GM19468 (cell line): ENCODE measurements around the gene EXOC6B.

Source experiments
- ATAC-seq: cut with Tn5 transposase; IDR thresholded peaks from one replicate; pipeline ENCODE4 v1.9.1; 2021; ENCODE audit warnings: mild to moderate bottlenecking, moderate library complexity, moderate number of reproducible peaks; ENCODE audit not compliant: unreplicated experiment; ENCODE audit errors: extremely low read depth

Gene EXOC6B

GRCh38 chr2:72747344-72747743 lies 78.5 kb downstream of the EXOC6B start:
- no peak for ATAC-seq

GRCh38 chr2:72745679-72746368 lies 80.0 kb downstream of the EXOC6B start:
- no peak for ATAC-seq

- ATAC-seq, result no peak
Observed at GRCh38 chr2:72744049-72744448, 81.8 kb downstream of the EXOC6B start.

DNA sequence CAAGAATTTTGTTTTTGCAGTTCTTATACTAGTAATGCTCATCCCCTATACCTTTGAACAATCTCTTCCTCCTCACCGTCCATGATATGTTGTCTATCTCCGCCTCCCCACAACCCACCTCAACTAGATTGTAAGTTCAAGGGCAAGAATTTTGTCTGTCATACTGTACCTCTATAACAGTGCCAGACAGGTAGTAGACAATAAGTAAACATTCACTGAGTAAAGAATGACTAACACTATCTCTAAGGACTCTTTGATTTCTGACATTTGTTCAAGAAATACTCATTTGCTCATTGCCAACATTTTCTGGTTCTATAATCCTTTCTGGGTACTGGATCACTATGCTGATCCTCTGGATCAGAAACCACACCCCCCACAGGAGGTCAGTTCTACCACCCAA lies 82.4 kb downstream of the EXOC6B start:
- ATAC-seq, result no peak

- ATAC-seq, result no peak
Observed at GRCh38 chr2:72738096-72738495, 87.7 kb downstream of the EXOC6B start.

- ATAC-seq, result no peak
Observed at GRCh38 chr2:72734432-72734831, 91.4 kb downstream of the EXOC6B start.

DNA sequence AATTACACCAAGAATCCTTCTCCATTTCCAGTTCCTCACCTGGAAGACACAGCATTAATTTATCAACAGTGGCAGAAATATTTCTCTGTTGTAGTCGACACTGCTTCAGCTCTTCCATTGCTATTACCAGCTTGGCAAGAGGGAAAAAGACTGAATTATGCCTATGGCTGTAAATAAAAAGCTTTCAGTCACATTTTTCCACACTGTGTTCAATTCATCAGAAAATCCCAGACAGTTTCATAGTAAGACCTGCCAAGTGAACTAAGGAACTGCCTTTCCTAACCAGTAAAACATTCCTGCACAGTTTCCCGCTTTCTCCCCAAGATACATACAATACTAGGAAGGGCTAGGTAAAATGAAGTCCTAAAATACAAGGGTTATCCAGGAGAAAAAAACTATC lies 94.7 kb downstream of the EXOC6B start:
- ATAC-seq, result no peak

DNA sequence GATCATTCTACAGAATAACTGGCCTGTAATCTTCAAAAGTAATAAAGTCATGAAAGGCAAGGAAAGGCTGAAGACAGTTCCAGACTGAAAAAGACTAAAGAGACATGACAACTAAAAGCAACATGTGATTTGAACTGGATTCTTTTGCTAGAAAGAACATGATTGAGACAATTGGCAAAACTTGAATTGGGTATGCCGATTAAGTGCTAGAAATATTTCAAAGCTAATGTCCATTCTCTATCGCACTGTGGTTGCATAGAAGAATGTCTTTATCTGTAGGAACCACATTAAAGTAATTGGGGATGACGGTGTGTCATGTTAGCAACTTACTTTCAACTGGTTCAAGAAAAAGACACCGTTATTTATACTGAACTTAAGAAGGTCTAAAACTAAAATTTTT lies 98.5 kb downstream of the EXOC6B start:
- ATAC-seq, result no peak

- ATAC-seq, result no peak
Observed at GRCh38 chr2:72723769-72724370, 102.0 kb downstream of the EXOC6B start.

- no peak for ATAC-seq
Observed at GRCh38 chr2:72722492-72723070, 103.3 kb downstream of the EXOC6B start.

- ATAC-seq, result no peak
Observed at GRCh38 chr2:72719416-72719815, 106.4 kb downstream of the EXOC6B start.

GRCh38 chr2:72718876-72719275 lies 107.0 kb downstream of the EXOC6B start:
- no peak for ATAC-seq

- ATAC-seq, result no peak
Observed at GRCh38 chr2:72716601-72717000, 109.2 kb downstream of the EXOC6B start.

DNA sequence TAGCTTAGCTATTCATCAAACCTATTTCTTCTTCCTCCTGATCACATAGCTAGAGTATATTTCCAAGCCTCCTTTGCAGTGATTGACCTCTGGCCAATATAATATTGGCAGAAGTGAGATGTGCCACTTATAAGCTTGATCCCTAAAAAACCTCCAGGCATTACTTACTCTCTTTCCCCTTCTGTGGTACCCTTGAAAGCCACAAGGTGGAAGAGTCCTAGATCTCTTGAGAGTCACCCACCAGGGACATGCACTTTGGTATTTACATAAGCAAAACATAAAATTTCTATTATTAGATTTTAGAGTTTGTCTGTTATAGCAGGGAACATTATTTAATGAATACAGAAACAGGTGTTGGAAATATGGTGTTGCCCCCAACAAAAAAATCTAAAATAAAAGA lies 112.0 kb downstream of the EXOC6B start:
- ATAC-seq, result no peak

- ATAC-seq, result no peak
Observed at GRCh38 chr2:72712977-72713376, 112.9 kb downstream of the EXOC6B start.

GRCh38 chr2:72712304-72712703 lies 113.5 kb downstream of the EXOC6B start:
- no peak for ATAC-seq

DNA sequence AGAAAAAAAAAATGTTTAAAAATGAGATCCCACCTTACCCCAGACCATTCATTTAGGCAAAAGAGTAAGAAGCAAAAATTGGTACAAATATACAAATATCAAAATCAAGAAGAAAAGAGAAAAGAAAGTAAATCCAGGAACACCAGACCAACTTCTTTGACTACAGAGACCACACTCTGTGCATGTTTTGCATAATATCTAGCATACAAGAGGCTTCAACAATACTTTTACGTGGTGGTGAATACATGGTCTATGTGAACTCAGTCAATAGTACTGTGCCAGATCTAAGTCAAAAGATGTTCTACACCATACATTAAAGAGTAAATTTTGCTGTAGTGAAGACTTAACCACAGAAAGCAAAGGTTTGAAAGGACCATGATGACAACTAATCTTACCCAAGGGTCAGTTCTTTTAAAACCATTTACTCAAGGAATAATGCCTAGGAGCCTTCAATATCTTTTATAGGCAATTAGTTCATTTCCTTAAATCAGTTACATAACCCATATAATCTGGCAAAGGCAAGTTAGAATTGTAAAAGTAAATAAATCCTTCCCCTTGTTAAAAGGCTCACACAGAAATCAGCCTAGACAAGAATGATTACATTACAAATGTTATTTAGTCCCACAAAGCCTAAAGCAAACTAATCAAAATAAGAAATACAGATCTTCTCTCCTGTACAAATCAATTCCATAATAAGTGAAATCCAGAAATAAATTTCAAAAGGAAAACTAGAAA lies 115.2 kb downstream of the EXOC6B start:
- ATAC-seq, result no peak

DNA sequence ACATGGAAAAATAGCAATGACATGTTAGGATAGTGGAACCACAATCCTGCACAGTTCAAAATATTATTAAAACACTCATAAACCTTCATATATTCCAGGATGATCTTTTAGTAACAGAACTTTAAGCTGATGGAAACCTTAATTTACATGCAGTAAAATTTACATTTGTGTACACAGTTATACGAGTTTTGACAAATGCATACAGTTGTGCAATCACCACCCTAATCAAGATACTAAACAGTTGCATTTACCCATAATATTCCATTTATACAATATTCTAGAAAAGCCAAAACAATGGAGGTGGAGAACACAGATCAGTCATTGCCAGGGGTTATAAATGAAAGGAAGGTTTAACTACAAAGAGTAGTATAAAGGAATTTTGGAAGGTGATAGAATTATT lies 117.6 kb downstream of the EXOC6B start:
- no peak for ATAC-seq

GRCh38 chr2:72698300-72698699 lies 127.5 kb downstream of the EXOC6B start:
- ATAC-seq, result no peak

DNA sequence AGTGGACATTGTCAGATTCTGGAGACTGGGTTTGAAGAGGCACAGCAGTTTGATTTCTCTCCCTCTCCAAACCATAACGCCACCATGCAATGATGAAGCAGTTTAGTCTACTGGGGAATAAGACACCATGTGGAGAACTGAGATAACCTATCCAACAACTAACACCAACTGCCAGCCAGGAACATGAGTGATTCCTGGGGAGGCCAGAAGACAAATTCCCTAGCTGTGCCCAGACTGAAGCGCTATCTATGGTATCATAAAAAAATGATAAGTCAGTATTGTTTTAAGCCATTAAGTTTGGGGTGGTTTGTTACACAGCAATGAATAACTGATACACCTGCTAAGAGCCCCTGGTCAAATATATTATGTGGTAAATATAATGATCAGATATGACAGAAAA lies 129.3 kb downstream of the EXOC6B start:
- ATAC-seq, result no peak

DNA sequence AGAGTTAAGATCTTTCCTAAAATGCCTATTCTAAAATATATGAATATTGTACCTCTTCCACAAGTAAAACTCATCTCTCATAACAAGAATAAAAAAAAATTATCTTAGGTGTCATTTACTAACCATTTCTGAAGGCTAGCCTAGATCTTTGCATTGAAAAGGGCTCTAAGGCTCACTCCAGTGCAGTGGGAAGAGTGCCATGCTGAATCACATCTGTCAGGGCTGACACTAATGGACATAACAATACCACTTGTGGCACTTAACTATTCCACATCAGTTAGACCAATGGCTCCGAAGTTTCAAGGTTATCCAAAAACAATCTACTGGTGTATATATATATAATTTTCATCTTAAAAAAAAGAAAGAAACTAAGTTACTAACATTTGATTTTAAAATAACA lies 130.2 kb downstream of the EXOC6B start:
- ATAC-seq, result no peak
